GM12801 (cell line): ENCODE measurements around the gene ZFPL1.

ENCODE experiments used
- CTCF ChIP-seq: IDR thresholded peaks from one replicate; pipeline ENCODE4 v1.5.1; 2011; ENCODE audit warnings: control low read depth; ENCODE audit not compliant: insufficient read length; ENCODE audit errors: extremely low read depth

The ZFPL1 gene

GRCh38 chr11:65107751-65108468 is 23.9 kb downstream of the ZFPL1 start:
- no peak for TF ChIP-seq CTCF

- no peak for TF ChIP-seq CTCF
Measured at GRCh38 chr11:65108469-65109123, 24.6 kb downstream of the ZFPL1 start.

GRCh38 chr11:65109231-65110198 is 25.5 kb downstream of the ZFPL1 start:
- no peak for TF ChIP-seq CTCF

- TF ChIP-seq CTCF = peak; percentile 76
Measured at GRCh38 chr11:65110354-65110861, 26.4 kb downstream of the ZFPL1 start.

- TF ChIP-seq CTCF = no peak
Measured at GRCh38 chr11:65111159-65111743, 27.2 kb downstream of the ZFPL1 start.

GRCh38 chr11:65111744-65112545 is 27.9 kb downstream of the ZFPL1 start, which contains the start of gene TM7SF2:
TM7SF2 (plus strand) TSS chr11:65111872; CDS start chr11:65112016, 144 bp downstream.
- TF ChIP-seq CTCF = no peak
